Lung (tissue), 12 donors: ENCODE measurements around the gene ANKRD11. TPM values are rescaled to one million over a fixed set of nuclear protein-coding genes. Genes with fewer than 3 reads are reported as not detected.
"Not testable (repeated sequence)": the region's sequence is repeated elsewhere in the genome, so short reads cannot be mapped to it uniquely, and the experiment has no call there.

ENCODE experiments used
- ATAC-seq: fragments of 200-7000 bp; cut with Tn5 transposase; one replicate; pipeline ENCODE4 v1.9.1; 2020; ENCODE audit warnings: moderate number of reproducible peaks; ENCODE audit not compliant: insufficient read depth, low FRiP score
- DNase-seq, 3 donors: peaks; one replicate each; pipeline ENCODE4 v3.0.0-alpha.2; 2013 to 2017
- H3K27ac ChIP-seq, 2 donors: one replicate each; pipeline ENCODE4 v1.5.1; 2013; ENCODE audit warnings: mild to moderate bottlenecking in 2 of 2, moderate library complexity in 2 of 2, control low read depth in 1 of 2, inconsistent platforms in 1 of 2, low read depth in 1 of 2, low read length in 1 of 2
- H3K27me3 ChIP-seq, 3 donors: one replicate each; pipeline ENCODE4 v1.5.1; 2013; ENCODE audit warnings: low read length in 2 of 3; ENCODE audit not compliant: control insufficient read depth in 3 of 3, insufficient read depth in 3 of 3
- H3K36me3 ChIP-seq, 4 donors: one replicate each; pipeline ENCODE4 v1.5.1; 2013; ENCODE audit warnings: low read length in 4 of 4, mild to moderate bottlenecking in 1 of 4, moderate library complexity in 1 of 4; ENCODE audit not compliant: control insufficient read depth in 4 of 4, insufficient read depth in 4 of 4
- H3K4me1 ChIP-seq, 5 donors: one replicate each; pipeline ENCODE4 v1.5.1; 2013; ENCODE audit warnings: low read length in 5 of 5, mild to moderate bottlenecking in 2 of 5, moderate library complexity in 1 of 5; ENCODE audit not compliant: control insufficient read depth in 5 of 5, insufficient read depth in 5 of 5
- H3K4me3 ChIP-seq: one replicate; pipeline ENCODE4 v1.5.1; 2013; ENCODE audit warnings: mild to moderate bottlenecking, control low read depth, moderate library complexity
- H3K9ac ChIP-seq, 2 donors: one replicate each; pipeline ENCODE4 v1.5.1; 2013; ENCODE audit warnings: low read length in 2 of 2, control low read depth in 1 of 2; ENCODE audit not compliant: insufficient read depth in 1 of 2
- H3K9me3 ChIP-seq, 4 donors: one replicate each; pipeline ENCODE4 v1.5.1; 2013; ENCODE audit warnings: low read length in 3 of 4, mild to moderate bottlenecking in 1 of 4, moderate library complexity in 1 of 4; ENCODE audit not compliant: control insufficient read depth in 4 of 4, insufficient read depth in 3 of 4
- WGBS, 2 donors: extraction: QIAGEN DNeasy Blood & Tissue Kit; methylation state at CpG; one replicate each; pipeline ENCODE4 v1.1.7; 2013; 5-methylcytosine and 5-hydroxymethylcytosine counted together
- polyA plus RNA-seq, 2 donors: library from polyadenylated mRNA; stranded (reverse); fragments of 200-250 nt; gene quantifications; one replicate each; pipeline ENCODE4 v1.2.1, GENCODE V29; 2013
- total RNA-seq, 2 donors: library from RNA; depleted of rRNA in 1 of 2; stranded (reverse); fragments of >200 nt in 1 of 2; gene quantifications; one replicate each; pipeline ENCODE4 v1.2.1, GENCODE V29; 2014 to 2021
- TF ChIP-seq, protein P1 (sequence below): IDR thresholded peaks from 2 replicates; pipeline ENCODE4 v1.5.1; 2012; ENCODE audit warnings: mild to moderate bottlenecking; ENCODE audit errors: control extremely low read depth, extremely low read depth
- donor health status: control.
- donor health status: control.
- donor health status: Bipolar disorder and iron deficiency.
- donor health status: healthy.
- donor health status: DM: yes; HTN: yes; CAD: no.

ANKRD11 gene
- total and polyA plus RNA-seq, 4 donors = 58.5 to 162 (median 89.5) TPM

DNA sequence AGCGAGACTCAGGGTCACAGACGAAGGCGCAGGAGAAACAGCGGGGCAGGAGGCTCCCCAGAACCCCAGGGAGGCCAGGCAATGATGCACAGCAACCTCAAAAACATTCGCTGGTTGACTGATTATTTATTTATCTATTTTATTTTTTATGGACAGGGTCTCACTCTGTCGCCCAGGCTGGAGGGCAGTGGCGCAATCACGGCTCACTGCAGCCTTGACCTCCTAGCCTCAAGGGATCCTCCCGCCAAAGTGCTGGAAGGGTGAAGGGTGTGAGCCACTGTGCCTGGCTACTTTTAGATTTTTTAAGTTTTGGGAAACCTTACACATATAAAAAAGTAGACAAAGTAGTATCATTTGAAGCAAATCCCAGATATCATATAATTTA, 189.4 kb downstream of the ANKRD11 start:
- TF ChIP-seq, protein P1, sequence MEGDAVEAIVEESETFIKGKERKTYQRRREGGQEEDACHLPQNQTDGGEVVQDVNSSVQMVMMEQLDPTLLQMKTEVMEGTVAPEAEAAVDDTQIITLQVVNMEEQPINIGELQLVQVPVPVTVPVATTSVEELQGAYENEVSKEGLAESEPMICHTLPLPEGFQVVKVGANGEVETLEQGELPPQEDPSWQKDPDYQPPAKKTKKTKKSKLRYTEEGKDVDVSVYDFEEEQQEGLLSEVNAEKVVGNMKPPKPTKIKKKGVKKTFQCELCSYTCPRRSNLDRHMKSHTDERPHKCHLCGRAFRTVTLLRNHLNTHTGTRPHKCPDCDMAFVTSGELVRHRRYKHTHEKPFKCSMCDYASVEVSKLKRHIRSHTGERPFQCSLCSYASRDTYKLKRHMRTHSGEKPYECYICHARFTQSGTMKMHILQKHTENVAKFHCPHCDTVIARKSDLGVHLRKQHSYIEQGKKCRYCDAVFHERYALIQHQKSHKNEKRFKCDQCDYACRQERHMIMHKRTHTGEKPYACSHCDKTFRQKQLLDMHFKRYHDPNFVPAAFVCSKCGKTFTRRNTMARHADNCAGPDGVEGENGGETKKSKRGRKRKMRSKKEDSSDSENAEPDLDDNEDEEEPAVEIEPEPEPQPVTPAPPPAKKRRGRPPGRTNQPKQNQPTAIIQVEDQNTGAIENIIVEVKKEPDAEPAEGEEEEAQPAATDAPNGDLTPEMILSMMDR = no peak
- no peak for DNase-seq
- peaks cover 0 to 37% (median 22%) of the 10 kb centered on the region in 4 donors for H3K36me3 ChIP-seq
- 83% methylated on average over 9 of the region's 9 CpGs for WGBS, 2 donors
- H3K27ac ChIP-seq = peak overlapping the region; percentile 44 to 92
- no peak overlapping the region for H3K9ac ChIP-seq
- no peaks in the 10 kb centered on the region for H3K9me3 ChIP-seq
- H3K4me1 ChIP-seq = peaks cover 0 to 14% (median 0%) of the 10 kb centered on the region in 5 donors
- ATAC-seq = no peak
- no peaks in the 10 kb centered on the region for H3K27me3 ChIP-seq
- H3K4me3 ChIP-seq = no peak overlapping the region

DNA sequence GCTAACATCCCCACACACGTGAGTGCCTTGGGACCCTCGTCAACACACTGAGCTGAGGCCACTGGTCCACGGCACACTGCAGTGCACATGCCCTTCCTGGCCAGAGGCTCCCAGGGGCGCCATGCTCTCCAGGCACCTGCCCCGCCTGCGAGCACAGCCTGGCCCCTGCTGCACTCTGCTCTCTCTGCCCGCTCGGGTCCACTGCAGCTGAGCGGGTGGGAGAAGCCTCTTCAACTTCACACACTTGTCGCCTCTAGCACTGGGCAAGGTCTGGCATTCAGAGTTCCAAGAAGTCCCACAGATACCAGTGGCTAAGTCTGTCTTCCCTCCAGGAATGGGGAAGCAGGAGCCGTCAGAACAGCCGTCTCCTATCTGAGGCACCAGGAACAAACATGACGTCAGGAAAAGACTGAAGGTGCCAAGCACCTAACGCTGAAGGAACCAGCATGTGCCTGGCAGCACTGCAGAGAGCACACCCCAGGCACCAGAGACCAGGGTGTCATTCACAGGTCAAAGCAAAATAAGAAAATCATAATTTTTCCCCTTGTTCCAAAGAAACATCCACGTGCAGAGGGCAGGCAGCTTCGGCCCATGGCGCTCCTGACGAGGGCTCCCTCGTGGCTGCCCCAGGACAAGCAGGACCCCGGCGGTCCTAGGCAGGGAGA, 189.9 kb downstream of the ANKRD11 start:
- Histone ChIP-seq H3K27ac (peak overlapping the region; percentile 44 to 92), H3K9ac (no peak overlapping the region), H3K36me3 (peaks cover 0 to 37% (median 22%) of the 10 kb centered on the region in 4 donors), H3K4me1 (peaks cover 0 to 14% (median 0%) of the 10 kb centered on the region in 5 donors), H3K9me3 (no peaks in the 10 kb centered on the region), H3K4me3 (no peak overlapping the region), H3K27me3 (no peaks in the 10 kb centered on the region)
- 73 to 76% methylated on average over 21 of the region's 21 CpGs for WGBS, 2 donors
- ATAC-seq (no peak), DNase-seq (peak in 2 of 3 donors; percentile 30)
- TF ChIP-seq, protein P1 = no peak

DNA sequence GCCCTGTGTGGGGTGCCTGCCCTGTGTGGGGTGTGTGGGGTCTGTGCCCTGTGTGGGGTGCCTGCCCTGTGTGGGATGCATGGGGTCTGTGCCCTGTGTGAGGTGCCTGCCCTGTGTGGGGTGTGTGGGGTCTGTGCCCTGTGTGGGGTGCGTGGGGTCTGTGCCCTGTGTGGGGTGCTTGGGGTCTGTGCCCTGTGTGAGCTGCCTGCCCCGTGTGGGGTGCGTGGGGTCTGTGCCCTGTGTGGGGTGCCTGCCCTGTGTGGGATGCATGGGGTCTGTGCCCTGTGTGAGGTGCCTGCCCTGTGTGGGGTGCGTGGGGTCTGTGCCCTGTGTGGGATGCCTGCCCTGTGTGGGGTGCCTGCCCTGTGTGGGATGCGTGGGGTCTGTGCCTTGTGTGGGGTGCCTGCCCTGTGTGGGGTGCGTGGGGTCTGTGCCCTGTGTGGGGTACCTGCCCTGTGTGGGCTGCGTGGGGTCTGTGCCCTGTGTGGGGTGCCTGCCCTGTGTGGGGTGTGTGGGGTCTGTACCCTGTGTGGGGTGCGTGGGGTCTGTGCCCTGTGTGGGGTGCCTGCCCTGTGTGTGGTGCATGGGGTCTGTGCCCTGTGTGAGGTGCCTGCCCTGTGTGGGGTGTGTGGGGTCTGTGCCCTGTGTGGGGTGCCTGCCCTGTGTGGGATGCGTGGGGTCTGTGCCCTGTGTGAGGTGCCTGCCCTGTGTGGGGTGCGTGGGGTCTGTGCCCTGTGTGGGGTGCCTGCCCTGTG, 190.8 kb downstream of the ANKRD11 start:
- 94 to 97% methylated on average over 9 to 10 of the region's 10 CpGs for WGBS, 2 donors
- not testable (repeated sequence) for ATAC-seq, H3K9me3 ChIP-seq, H3K4me3 ChIP-seq, H3K27me3 ChIP-seq, DNase-seq, H3K9ac ChIP-seq
- peaks cover 0 to 18% (median 4%) of the 10 kb centered on the region in 5 donors for H3K4me1 ChIP-seq
- peaks cover 0 to 32% (median 18%) of the 10 kb centered on the region in 4 donors for H3K36me3 ChIP-seq
- H3K27ac ChIP-seq = peak overlapping the region; percentile 44 to 80

DNA sequence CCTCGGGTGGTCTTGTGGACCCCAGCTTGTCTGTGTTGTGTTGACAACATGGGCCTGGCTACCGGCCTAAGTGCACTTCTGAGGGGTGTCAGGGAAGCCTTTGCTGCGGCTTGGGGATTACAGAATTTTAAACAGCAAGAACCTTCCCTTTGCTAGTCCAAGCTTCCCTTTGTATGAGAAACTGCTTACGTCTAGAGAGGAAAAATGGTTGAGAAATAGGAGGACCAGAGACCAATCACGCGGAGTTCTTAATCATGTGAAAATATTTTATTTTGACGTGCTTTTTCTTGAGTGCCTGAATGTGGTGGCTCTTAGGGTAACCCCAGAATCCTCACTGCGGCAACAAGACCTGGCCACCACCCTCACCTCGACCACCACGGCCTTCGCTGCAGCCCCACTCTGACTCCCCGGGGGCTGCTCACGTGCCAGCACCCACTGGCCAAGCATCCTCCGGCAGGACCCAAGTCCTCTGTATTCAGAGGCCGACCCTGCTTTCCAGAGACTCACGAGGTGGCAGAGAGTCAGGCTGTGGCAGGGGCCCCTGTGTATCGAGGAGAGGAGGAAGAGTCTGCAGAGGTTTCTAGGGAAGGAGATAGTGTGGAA, 191.6 kb downstream of the ANKRD11 start:
- ATAC-seq (no peak), DNase-seq (no peak)
- Histone ChIP-seq H3K9me3 (no peaks in the 10 kb centered on the region), H3K4me3 (no peak overlapping the region), H3K4me1 (peaks cover 0 to 24% (median 12%) of the 10 kb centered on the region in 5 donors), H3K27ac (peak overlapping the region; percentile 3 to 38), H3K9ac (no peak overlapping the region), H3K36me3 (peaks cover 0 to 24% (median 12%) of the 10 kb centered on the region in 4 donors), H3K27me3 (no peaks in the 10 kb centered on the region)
- WGBS, 2 donors = 60 to 84% methylated on average over 17 of the region's 17 CpGs
- TF ChIP-seq, protein P1 = no peak
